Fibroblast of pulmonary artery (primary cell): Measurements from ENCODE around the gene ATL1.
"Not testable (repeated sequence)": the region's sequence is repeated elsewhere in the genome, so short reads cannot be mapped to it uniquely, and the experiment has no call there.

ENCODE experiments used
- DNase-seq: peaks from one replicate; pipeline ENCODE4 v3.0.0-alpha.2; 2010; ENCODE audit warnings: low read depth
- H3K4me3 ChIP-seq: replicated peaks from 2 replicates; pipeline ENCODE4 v1.5.1; 2011; ENCODE audit warnings: low read depth, mild to moderate bottlenecking, control low read depth, low read length, moderate library complexity
- TF ChIP-seq, protein P1 (sequence below): IDR thresholded peaks from 2 replicates; pipeline ENCODE4 v1.5.1; 2011; ENCODE audit warnings: mild to moderate bottlenecking, control low read depth, low read length, inconsistent platforms; ENCODE audit errors: missing control alignments

Gene ATL1

DNA sequence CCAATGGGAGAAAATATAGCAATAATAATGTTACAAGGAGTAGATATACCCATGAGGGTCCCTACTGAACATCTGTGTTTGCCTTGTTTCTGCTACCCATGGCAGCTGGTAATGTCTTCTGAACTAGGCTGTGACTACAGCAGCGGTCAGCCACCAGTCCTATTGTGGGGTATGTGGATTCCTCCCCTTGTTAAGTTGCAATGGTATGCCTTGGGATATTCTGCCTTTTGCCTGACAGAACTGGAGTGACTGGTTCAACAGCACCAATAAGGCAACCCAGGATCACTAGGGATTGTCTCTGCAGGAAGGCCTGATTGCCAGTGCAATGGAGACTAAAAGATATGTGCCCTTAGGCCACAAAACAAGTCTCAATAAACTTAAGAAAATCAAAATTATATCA is 9.7 kb upstream of the ATL1 start:
- TF ChIP-seq, protein P1, sequence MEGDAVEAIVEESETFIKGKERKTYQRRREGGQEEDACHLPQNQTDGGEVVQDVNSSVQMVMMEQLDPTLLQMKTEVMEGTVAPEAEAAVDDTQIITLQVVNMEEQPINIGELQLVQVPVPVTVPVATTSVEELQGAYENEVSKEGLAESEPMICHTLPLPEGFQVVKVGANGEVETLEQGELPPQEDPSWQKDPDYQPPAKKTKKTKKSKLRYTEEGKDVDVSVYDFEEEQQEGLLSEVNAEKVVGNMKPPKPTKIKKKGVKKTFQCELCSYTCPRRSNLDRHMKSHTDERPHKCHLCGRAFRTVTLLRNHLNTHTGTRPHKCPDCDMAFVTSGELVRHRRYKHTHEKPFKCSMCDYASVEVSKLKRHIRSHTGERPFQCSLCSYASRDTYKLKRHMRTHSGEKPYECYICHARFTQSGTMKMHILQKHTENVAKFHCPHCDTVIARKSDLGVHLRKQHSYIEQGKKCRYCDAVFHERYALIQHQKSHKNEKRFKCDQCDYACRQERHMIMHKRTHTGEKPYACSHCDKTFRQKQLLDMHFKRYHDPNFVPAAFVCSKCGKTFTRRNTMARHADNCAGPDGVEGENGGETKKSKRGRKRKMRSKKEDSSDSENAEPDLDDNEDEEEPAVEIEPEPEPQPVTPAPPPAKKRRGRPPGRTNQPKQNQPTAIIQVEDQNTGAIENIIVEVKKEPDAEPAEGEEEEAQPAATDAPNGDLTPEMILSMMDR, result no peak
- no peak overlapping the region for H3K4me3 ChIP-seq
- no peak for DNase-seq

DNA sequence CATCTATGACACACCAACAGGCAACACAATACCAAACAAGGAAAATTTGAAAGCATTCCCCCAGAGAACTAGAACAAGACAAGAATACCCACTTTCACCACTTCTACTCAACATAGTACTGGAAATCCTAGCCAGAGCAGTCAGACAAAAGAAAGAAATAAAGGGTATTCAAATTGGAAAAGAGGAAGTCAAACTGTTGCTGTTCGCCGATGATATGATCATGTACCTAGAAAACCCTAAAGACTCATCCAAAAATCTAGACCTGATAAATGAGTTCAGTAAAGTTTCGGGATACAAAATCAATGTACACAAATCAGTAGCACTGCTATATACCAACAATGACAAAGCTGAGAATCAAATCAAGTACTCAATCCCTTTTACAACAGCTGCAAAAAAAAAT is 8.1 kb upstream of the ATL1 start:
- TF ChIP-seq, protein P1, result no peak
- DNase-seq, result no peak
- no peak overlapping the region for H3K4me3 ChIP-seq

DNA sequence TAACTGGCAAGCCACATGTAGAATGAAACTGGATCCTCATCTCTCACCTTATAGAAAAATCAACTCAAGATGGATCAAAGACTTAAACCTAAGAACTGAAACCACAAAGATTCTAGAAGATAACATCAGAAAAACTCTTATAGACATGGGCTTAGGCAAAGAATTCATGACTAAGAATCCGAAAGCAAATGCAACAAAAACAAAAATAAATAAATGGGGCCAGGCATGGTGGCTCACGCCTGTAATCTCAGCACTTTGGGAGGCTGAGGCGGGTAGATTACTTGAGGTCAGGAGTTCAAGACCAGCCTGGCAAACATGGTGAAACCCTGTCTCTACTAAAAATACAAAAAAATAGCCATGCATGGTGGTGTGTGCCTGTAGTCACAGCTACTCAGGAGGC is 7.1 kb upstream of the ATL1 start:
- DNase-seq, H3K4me3 ChIP-seq: not testable (repeated sequence)

DNA sequence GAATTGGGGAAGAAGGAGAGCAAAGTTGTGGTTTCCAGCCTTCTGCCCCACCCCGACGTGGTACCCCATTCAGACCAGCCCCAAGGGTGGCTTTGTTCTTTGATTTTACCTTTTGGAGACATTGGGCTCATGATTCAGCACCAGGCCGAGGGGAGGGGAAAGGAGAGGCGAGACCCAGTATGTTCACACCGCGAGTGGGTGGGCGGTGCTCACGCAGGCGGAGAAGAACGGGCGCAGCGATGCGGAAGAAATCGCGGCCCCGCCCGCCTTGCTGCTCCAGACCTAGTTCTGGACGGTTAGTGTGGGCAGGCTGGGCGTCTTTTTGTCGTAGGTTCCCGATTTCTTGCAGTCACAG is 963 bp downstream of the ATL1 start:
- TF ChIP-seq, protein P1, result no peak
- peak; percentile 42 for DNase-seq
- H3K4me3 ChIP-seq, result peak overlapping the region; percentile 64

DNA sequence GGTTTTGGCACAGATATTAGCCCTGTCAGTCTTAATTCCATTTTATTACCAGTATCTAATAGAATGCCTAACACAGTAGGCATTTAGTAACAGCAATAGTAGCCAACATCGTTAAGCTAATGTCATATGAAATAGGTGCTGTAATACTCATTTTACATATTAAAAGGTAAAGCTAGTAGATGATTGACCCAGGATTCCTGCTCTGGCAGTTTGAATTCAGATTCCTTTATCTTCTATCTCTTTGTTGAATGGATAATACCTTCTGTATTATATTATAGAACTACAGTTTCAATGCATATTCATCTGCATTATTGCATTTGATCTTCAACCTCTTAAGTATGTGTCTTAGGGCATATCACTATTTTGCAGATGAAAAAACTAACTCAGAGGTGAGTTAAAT is 2.9 kb downstream of the ATL1 start:
- no peak for DNase-seq
- TF ChIP-seq, protein P1, result no peak
- H3K4me3 ChIP-seq, result no peak overlapping the region

DNA sequence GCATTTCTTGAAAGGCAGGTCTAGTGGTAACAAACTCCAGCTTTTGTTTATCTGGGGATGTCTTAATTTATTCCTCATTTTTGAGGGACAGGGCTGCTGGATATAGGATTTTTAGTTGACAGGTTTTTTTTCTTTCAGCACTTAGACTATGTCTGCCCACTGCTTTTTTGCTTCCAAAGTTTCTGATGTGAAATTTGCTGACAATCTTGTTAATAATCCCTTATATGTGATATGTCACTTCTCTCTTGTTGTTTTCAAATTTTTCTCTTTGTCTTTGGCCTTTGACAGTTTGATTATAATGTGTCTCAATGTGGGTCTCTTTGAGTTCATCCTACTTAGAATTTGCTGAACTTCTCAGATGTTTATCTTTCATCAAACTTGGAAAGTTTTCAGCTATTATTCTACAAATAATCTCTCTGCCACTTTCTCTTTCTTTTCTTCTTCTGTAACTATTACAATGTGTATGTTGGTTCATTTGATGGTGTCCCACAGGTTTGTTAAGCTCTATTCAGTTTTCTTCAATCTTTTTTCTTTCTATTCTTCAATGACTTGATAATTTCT is 9.8 kb downstream of the ATL1 start:
- H3K4me3 ChIP-seq, result no peak overlapping the region
- TF ChIP-seq, protein P1, result no peak
- DNase-seq, result no peak

DNA sequence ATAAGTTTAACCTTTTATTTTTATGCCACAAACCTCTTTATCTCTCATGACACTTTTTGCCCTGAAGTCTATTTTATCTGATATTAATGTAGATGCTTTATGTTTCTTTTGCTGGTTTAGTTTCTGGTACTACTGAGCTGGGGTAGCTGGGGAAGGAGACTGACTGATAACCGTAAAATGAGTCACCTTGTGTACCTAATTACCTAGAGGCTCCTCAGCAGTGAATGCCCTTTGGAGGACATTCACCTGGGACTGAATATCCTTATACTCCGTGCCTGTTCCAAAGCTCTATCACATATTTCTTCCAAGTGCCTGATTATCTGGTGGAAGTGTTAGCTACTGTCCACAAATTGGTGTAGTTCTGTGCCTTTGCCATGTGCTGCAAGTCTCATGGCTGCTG is 13.9 kb downstream of the ATL1 start:
- TF ChIP-seq, protein P1, result no peak
- H3K4me3 ChIP-seq, result no peak overlapping the region
- no peak for DNase-seq
